HUES6 (cell line): ENCODE results near the gene CCDC169.

Experiments
- H3K27ac ChIP-seq: 2 replicates; pipeline ENCODE4 v1.7.0; 2013; ENCODE audit warnings: low read depth, mild to moderate bottlenecking, low read length, inconsistent platforms
- H3K27me3 ChIP-seq: 2 replicates; pipeline ENCODE4 v1.6.1; 2013; ENCODE audit warnings: low read length; ENCODE audit not compliant: control insufficient read depth, insufficient read depth
- H3K36me3 ChIP-seq: 2 replicates; pipeline ENCODE4 v1.6.1; 2013; ENCODE audit warnings: low read length; ENCODE audit not compliant: control insufficient read depth, insufficient read depth
- H3K4me1 ChIP-seq: 2 replicates; pipeline ENCODE4 v1.6.1; 2013; ENCODE audit warnings: low read length; ENCODE audit not compliant: control insufficient read depth, insufficient read depth
- H3K4me3 ChIP-seq: 2 replicates; pipeline ENCODE4 v1.5.1; 2013; ENCODE audit warnings: low read depth, low read length
- H3K9ac ChIP-seq: one replicate; pipeline ENCODE4 v1.6.1; 2013; ENCODE audit warnings: mild to moderate bottlenecking, low read length
- H3K9me3 ChIP-seq: 2 replicates; pipeline ENCODE4 v1.6.1; 2013; ENCODE audit warnings: low read depth, low read length; ENCODE audit not compliant: control insufficient read depth, insufficient read depth

Gene CCDC169

DNA sequence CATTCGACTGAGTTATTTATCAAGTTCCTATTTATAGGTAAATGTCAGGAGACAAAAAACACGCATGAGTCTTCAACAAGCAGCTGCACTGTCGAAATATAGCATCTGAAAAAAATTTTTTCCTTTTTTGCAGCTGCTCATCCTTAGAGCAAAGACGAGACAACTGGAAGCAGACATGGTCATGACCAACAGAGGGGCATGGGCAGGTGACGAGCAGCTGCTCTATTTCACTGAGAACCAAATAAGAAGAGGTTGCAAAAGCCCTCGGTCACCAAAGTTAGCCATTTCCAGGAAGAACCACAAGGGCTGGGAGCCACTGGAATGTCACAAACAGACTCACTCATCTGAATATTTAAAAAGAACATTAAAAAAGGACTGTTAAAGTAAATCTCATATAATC lies 105.4 kb downstream of the CCDC169 start:
- no peak overlapping the region for H3K4me3 ChIP-seq
- no peak overlapping the region for H3K27ac ChIP-seq
- no peaks in the 10 kb centered on the region for H3K9me3 ChIP-seq
- H3K36me3 ChIP-seq, result no peaks in the 10 kb centered on the region; the same call in 1 of the 2 replicates
- H3K9ac ChIP-seq, result no peak overlapping the region
- H3K4me1 ChIP-seq, result peaks cover 3% of the 10 kb centered on the region; the same call in 1 of the 2 replicates
- H3K27me3 ChIP-seq, result no peaks in the 10 kb centered on the region

DNA sequence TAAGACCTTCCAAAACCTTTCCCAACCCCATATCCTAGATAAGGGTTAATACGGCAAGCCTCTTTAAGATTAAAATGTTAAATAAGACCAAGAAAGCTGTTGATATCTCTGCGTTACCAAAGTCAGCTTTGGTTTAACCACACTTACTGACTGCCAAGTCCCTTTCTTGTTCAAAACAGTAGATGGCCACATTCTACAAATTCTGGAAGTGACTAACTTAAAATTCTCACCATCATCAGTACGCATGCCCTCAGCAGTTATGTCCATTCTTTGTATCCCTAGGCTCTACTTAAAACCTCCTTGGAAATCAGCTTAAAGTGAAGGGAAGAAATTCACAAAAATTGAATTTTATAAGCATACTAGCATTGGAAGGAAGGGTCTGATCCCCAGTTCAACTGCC lies 106.8 kb downstream of the CCDC169 start:
- H3K27ac ChIP-seq, result no peak overlapping the region
- H3K4me3 ChIP-seq, result no peak overlapping the region
- H3K36me3 ChIP-seq, result no peaks in the 10 kb centered on the region; the same call in 1 of the 2 replicates
- no peak overlapping the region for H3K9ac ChIP-seq
- no peaks in the 10 kb centered on the region for H3K9me3 ChIP-seq
- no peaks in the 10 kb centered on the region for H3K27me3 ChIP-seq
- peaks cover 3% of the 10 kb centered on the region; the same call in 1 of the 2 replicates for H3K4me1 ChIP-seq

DNA sequence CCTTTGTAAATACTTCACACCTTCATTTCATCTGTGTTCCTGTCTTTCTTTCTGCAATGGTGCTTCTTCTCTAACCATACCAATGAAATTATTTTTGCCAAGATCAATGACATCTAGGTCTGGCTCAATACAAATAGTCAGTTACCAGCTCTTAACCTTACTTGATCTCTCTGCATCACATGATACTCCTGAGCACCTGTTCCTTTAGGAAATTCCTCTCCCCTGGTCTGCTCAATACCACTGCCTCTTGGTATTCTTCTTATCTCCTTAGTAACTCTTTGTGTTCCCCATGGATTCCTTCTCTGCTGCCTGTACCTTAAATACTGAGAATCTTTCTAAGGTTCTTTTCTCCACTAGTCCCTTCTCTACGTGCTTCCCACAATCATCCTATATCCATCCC lies 109.2 kb downstream of the CCDC169 start:
- Histone ChIP-seq H3K27me3 (no peaks in the 10 kb centered on the region), H3K4me3 (no peak overlapping the region), H3K4me1 (peaks cover 3% of the 10 kb centered on the region; the same call in 1 of the 2 replicates), H3K9me3 (no peaks in the 10 kb centered on the region), H3K36me3 (no peaks in the 10 kb centered on the region; the same call in 1 of the 2 replicates), H3K27ac (no peak overlapping the region), H3K9ac (no peak overlapping the region)

DNA sequence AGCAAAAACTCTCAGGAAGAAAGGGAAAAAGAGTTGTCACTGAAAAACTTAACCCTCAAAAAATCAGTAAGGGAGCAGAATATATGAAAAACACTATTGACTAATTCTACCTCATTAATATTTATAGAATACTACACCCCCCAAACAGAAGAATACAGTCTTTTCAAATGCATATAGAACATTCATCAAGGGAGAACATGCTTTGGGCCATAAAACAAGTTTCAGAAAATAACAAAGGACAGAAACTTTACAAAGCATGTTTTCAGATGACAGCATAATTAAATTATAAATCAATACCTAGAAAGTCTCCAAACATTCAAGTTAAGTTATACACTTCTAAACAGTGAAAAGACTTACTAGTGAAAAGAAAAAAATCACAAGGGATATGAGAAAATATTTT lies 113.7 kb downstream of the CCDC169 start:
- Histone ChIP-seq H3K27me3 (no peaks in the 10 kb centered on the region), H3K27ac (no peak overlapping the region), H3K36me3 (no peaks in the 10 kb centered on the region; the same call in 1 of the 2 replicates), H3K9me3 (no peaks in the 10 kb centered on the region), H3K9ac (no peak overlapping the region), H3K4me1 (no peaks in the 10 kb centered on the region), H3K4me3 (no peak overlapping the region)
